ENCODE measurements around the gene TMEM272. TPM values are rescaled to one million over a fixed set of nuclear protein-coding genes. Genes with fewer than 3 reads are reported as not detected.

The TMEM272 gene
- total RNA-seq, 1 donor, result not detected

DNA sequence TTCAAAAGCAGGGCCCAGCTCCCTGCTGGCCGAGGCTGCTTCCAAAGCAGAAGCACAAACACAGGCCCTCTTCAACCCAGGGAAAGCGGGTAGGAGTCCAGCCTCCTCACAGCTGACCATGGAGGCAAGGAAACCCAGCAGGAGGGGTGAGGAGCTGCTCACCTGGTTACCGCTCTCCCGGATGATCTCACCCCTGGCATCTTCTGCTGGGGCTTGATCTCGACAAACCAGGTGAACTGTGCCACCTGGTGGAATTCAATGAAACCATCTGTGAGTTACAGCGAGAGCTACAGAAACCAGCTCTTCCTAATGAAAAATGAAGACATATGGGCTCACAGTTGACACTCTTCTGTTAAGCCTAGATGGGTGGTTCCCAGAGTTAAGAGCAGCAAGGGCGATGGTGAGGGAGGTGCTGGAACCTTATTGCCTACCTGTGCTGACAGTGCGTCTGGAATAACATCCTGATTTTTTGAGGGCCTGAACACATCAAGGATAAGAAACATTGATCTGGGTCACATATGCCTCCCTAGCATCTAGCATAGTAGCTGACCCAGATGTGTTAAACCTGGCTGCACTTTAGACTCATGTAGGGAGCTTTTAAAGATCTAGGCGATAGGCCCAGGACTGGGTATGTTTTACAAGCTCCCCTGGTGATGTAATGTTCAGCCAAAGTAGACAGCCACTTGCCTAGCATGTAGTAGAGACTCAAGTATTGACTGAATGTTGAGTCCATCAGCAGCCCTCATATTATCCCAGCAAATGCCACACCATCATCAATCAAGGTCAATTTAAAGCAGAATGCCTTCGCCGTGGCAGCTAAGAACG lies 47.1 kb downstream of the TMEM272 start:
- peak; percentile 59 for DNase-seq (ENCODE audit: low read depth)
- TF ChIP-seq, protein P1, sequence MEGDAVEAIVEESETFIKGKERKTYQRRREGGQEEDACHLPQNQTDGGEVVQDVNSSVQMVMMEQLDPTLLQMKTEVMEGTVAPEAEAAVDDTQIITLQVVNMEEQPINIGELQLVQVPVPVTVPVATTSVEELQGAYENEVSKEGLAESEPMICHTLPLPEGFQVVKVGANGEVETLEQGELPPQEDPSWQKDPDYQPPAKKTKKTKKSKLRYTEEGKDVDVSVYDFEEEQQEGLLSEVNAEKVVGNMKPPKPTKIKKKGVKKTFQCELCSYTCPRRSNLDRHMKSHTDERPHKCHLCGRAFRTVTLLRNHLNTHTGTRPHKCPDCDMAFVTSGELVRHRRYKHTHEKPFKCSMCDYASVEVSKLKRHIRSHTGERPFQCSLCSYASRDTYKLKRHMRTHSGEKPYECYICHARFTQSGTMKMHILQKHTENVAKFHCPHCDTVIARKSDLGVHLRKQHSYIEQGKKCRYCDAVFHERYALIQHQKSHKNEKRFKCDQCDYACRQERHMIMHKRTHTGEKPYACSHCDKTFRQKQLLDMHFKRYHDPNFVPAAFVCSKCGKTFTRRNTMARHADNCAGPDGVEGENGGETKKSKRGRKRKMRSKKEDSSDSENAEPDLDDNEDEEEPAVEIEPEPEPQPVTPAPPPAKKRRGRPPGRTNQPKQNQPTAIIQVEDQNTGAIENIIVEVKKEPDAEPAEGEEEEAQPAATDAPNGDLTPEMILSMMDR (IDR thresholded peaks at IDR 0.05; ENCODE audit: insufficient read depth, low read depth, low read length), result peak; percentile 47
- H3K4me3 ChIP-seq (ENCODE audit: low read depth, low read length), result no peak overlapping the region

DNA sequence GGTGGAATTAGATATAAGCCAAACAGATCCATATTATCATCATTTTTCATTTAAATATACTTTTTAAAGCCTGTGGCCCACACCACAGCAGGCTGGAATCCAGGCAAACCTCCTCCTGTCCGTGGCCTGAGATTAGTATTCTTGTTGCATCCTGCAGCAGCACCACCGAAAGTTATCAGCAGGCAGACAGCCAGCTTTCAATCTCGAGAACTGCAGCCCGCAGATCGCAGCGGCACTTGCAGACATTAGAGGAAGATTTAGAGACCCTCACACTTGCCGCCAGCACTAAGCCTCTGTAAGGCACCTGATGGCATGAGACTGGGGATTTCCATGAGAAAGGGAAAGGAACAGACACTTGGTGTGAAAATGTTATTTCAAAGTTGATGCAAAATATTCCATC lies 48.4 kb downstream of the TMEM272 start:
- no peak for DNase-seq (ENCODE audit: low read depth)
- TF ChIP-seq, protein P1 (IDR thresholded peaks at IDR 0.05; ENCODE audit: insufficient read depth, low read depth, low read length), result no peak
- no peak overlapping the region for H3K4me3 ChIP-seq (ENCODE audit: low read depth, low read length)

DNA sequence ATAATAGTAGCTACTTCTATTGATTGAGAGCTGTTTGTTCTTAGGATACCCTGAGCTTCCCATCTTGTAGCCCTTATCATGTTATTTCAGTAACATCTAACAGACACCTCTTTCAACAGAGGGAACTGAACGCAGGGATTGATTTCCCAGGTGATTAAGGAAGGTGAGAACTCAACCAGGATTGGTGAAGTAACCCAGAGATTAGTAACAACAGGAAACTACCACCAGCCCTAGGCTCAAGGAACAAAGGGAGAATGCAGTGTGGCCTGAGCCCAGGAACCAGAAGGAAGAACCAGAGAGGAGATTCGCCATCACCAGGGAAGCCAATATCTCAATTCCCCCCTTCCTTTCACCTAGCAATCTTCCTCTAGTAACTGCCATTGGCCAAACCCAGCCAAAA lies 49.6 kb downstream of the TMEM272 start:
- H3K4me3 ChIP-seq (ENCODE audit: low read depth, low read length), result no peak overlapping the region
- TF ChIP-seq, protein P1 (IDR thresholded peaks at IDR 0.05; ENCODE audit: insufficient read depth, low read depth, low read length), result no peak
- DNase-seq (ENCODE audit: low read depth), result no peak

DNA sequence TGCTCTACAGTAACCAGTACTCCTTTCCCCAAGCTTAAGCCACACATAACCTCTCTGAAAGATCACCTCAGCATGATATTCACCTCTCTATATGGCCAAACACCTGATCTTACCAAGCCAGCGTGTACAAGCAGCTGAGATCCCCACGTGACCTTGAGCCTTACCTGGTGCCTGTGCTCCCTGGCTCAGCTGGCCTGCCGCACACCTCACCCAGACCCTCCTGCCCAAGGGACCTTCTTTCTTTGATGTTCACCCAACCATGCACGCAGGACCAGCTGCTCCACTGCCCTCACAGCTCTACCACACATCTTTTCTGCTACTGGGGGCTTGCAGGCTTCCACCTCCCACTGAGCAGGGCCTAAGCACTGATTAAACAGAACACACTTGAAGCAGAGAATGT lies 50.0 kb downstream of the TMEM272 start:
- TF ChIP-seq, protein P1 (IDR thresholded peaks at IDR 0.05; ENCODE audit: insufficient read depth, low read depth, low read length), result no peak
- no peak overlapping the region for H3K4me3 ChIP-seq (ENCODE audit: low read depth, low read length)
- DNase-seq (ENCODE audit: low read depth), result no peak

DNA sequence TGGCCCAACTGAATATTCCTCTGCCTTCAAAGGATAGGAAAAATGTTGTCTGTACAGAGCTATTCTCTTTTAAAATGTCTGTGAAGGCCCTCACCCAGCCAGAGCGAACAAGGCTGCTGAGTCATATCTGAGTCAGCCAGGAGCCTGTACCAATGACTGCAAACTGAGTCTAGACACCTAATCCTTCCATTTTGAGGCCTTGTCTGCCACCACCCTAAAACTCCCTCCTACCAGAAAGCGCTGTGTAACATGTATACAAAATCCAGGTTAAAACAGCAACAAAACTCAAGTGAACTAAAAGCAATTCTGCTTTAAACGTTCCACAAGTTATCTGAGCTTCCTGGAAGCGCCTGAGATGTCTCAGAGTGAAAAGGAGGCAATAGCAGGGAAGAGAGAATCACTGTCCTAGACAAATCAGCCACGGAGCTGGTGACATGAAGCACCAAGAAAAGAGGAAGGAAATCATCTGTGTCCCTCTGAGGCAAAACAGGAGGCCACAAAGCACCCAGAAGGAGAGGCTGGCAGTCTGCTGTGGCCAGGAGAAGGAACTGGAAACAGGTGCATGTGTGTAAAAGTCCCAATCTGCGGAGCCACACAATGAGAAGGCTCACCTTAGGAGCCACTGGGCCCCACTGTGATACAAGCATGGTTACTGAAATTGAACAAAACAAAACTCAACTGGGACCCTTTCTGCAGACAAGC lies 51.3 kb downstream of the TMEM272 start:
- no peak overlapping the region for H3K4me3 ChIP-seq (ENCODE audit: low read depth, low read length)
- DNase-seq (ENCODE audit: low read depth), result peak; percentile 83
- TF ChIP-seq, protein P1 (IDR thresholded peaks at IDR 0.05; ENCODE audit: insufficient read depth, low read depth, low read length), result no peak

DNA sequence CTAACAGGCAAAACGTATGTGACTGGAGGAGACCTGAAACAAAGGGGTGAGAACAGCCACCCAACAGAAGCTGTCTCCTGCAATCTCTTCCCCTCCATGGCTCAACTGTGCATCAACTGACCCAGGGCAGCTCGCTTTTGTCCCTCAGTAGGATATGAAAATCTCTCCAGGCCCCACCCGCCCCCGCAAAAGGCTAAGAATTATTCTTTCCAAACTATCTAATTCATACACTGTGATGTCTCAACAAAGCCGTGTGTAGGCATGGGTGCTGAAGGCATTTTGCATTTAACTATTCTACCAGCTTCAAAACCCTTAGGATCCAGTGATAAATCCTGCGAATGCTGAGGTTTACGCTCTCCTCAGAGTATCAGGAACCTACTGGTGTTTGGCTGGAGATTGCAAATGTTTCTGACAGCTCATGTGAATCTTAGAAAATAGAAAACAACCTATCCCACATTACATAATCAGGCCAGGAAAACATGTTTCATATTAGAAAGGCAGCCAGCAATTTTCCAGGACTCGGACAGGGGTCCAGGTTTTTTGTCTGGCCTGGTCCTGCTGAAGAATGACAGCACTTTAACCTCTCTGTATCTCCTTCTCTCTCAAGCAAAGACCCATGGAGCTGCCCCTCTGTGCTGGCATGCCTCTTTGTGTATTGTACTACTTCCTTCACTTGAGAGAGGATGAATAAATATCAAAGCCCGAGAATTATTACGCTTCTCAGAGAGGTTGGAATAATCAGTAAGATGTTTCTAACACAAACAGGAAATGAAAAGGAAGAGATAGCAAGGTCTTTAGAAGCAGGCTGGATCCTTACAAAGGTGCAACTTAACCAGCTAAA lies 58.3 kb downstream of the TMEM272 start:
- no peak overlapping the region for H3K4me3 ChIP-seq (ENCODE audit: low read depth, low read length)
- TF ChIP-seq, protein P1 (IDR thresholded peaks at IDR 0.05; ENCODE audit: insufficient read depth, low read depth, low read length), result no peak

More for the DNA sequence above, 58.3 kb downstream of the TMEM272 start:
- DNase-seq (ENCODE audit: low read depth), result peak; percentile 42
